ENCODE results near the gene GRK6. TPM values are rescaled to one million over a fixed set of nuclear protein-coding genes. Genes with fewer than 3 reads are reported as not detected.

GRK6 gene
- total RNA-seq, 2 donors from 2014 or later, result 38.0 to 64.4 TPM

DNA sequence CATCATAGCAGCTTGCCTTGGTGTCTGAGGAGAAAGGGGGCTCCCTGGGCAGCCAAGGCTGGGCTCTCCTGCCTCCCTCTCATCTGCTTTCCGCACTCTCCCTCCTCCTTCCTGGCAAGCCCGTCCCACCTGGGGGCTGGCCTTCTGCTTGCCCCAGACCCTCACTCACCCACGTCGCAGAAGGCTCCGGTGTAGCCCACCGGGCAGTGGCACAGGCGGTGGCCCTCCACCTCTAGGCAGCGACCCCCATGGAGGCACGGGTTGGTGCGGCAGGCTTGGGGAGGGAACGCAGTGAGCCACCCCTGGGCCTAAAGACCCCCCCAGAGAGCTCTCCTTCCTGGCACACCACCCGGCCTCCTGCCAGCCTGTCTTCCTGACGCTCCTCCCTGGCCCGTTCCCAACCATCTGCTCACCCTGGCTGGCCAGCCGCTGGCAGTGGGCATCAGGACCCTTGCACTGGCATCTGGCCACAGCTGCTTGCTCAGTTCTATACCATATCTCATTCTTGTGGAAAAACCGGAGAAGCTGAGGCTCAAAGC lies 21.8 kb upstream of the GRK6 start:
- Histone ChIP-seq H3K4me3 (peak overlapping the region; percentile 69), H3K27me3 (peaks cover 10% of the 10 kb centered on the region), H3K9ac (ENCODE audit: low read depth in 2 of 2, low read length in 2 of 2) (peak overlapping the region; percentile 78 to 82), H3K27ac (peak overlapping the region; percentile 46), H3K4me1 (peaks cover 29% of the 10 kb centered on the region), H3K36me3 (no peaks in the 10 kb centered on the region), H3K9me3 (no peaks in the 10 kb centered on the region)
- DNase-seq, result no peak
- intact Hi-C loops (cut with DNase I), result loop anchor here (5.0 kb wide), 1 partner anchor 93 kb away; the partner anchor contains the start of gene PDLIM7
- TF ChIP-seq, protein P1, sequence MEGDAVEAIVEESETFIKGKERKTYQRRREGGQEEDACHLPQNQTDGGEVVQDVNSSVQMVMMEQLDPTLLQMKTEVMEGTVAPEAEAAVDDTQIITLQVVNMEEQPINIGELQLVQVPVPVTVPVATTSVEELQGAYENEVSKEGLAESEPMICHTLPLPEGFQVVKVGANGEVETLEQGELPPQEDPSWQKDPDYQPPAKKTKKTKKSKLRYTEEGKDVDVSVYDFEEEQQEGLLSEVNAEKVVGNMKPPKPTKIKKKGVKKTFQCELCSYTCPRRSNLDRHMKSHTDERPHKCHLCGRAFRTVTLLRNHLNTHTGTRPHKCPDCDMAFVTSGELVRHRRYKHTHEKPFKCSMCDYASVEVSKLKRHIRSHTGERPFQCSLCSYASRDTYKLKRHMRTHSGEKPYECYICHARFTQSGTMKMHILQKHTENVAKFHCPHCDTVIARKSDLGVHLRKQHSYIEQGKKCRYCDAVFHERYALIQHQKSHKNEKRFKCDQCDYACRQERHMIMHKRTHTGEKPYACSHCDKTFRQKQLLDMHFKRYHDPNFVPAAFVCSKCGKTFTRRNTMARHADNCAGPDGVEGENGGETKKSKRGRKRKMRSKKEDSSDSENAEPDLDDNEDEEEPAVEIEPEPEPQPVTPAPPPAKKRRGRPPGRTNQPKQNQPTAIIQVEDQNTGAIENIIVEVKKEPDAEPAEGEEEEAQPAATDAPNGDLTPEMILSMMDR (IDR thresholded peaks at IDR 0.05), result no peak

DNA sequence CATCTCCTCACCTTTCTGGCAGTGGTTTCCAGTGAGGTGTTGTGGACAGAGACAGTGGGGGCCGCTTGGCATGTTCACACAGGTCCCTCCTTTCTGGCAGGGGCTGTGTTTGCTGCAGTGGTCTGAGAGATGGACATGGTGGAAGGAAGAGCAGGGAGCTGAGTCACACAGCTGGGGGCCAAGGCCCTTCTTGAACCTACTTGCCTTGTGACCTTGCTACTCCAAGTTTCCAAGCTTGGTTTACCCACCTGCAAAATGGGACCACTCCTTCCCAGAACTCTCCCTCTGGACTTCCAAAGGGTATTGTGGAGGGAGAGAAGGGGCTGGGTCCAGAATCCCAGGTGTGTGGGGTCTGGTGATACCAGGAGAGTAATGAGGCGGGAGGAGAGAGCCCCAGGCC lies 21.2 kb upstream of the GRK6 start:
- H3K27ac ChIP-seq, result no peak overlapping the region

DNA sequence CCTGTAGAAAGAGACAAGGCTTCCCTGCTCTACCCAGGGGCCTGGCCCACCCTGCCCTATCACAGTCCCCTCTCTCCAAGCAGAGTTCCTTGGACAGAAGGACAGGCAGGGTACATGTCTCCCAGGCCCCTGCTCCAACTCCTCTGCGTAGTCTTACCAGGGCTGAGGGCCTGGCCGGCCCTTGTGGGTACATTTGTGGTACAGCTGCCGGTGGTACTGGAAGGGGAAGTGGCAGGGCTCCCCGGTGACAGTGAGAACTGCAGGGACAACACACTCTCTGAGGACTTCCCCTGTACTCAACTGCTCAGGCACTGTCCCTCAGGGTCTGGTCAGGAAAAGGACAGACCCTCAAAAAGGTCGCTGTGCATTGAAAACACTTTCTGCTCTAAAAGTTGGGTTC lies 20.7 kb upstream of the GRK6 start:
- H3K9ac ChIP-seq (ENCODE audit: low read depth in 2 of 2, low read length in 2 of 2), result no peak overlapping the region
- intact Hi-C loops (cut with DNase I), result loop anchor here (5.0 kb wide), 1 partner anchor 91 kb away; the partner anchor contains the start of gene PDLIM7
- no peak for DNase-seq
- H3K36me3 ChIP-seq, result no peaks in the 10 kb centered on the region
- H3K27ac ChIP-seq, result no peak overlapping the region
- H3K4me3 ChIP-seq, result no peak overlapping the region
- no peaks in the 10 kb centered on the region for H3K9me3 ChIP-seq
- TF ChIP-seq, protein P1 (IDR thresholded peaks at IDR 0.05), result no peak
- H3K27me3 ChIP-seq, result peaks cover 5% of the 10 kb centered on the region
- peaks cover 23% of the 10 kb centered on the region for H3K4me1 ChIP-seq

More for the DNA sequence above, 21.2 kb upstream of the GRK6 start:
- Histone ChIP-seq H3K36me3 (no peaks in the 10 kb centered on the region), H3K9ac (ENCODE audit: low read depth in 2 of 2, low read length in 2 of 2) (peak overlapping the region; percentile 78 to 82), H3K27me3 (peaks cover 9% of the 10 kb centered on the region), H3K4me1 (peaks cover 26% of the 10 kb centered on the region), H3K4me3 (no peak overlapping the region), H3K9me3 (no peaks in the 10 kb centered on the region)
- TF ChIP-seq, protein P1 (IDR thresholded peaks at IDR 0.05), result no peak
- intact Hi-C loops (cut with DNase I), result loop anchor here (5.0 kb wide), 1 partner anchor 92 kb away; the partner anchor contains the start of gene PDLIM7
- no peak for DNase-seq

DNA sequence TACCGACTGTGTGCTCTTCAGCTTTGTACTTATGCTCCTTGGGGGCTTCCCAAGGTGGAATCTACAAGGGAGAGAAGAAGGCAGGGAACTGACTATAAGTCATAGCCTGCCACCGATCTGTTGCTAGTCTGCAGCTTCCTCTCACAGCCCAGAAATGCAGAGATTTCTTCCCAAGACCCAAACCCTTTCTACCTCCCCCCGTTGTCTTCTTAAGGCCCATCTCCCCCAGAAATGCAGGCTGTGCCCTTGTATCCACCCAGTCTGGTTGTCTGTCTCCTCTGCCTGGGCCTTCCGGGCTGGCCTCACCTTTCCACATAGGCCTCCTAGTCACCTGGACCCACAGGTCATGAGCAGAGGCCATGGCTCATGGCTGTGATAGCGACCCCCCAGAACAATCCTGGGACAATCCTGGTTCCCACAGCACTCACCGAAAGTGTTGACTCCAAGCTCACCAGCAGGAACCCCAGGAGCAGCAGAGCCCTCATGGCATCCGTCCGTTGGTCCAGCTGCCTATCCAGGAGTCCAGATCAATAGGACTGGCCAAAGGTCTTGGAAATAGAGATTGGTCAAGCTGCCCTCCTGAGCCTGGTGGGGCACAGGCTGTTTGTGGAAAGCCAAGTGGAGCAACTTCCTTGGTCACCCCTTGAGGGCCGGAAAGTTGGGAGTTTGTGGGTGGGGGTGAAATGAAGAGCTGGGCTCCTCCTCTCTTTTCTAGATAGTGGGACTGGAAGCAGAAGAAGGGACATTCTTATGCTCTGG lies 17.3 kb upstream of the GRK6 start, which contains the start of gene F12:
TSS of gene F12 (minus strand) at position 522 of the 759 bp plus-strand sequence. CDS start at position 485, 37 bp downstream.
- no peak within 1 kb of the TSS for H3K9ac ChIP-seq (ENCODE audit: low read depth in 2 of 2, low read length in 2 of 2)
- H3K27me3 ChIP-seq, result no peaks in the 10 kb centered on the region
- DNase-seq, result no peak
- H3K4me3 ChIP-seq, result no peak within 1 kb of the TSS
- TF ChIP-seq, protein P1 (IDR thresholded peaks at IDR 0.05), result no peak
- intact Hi-C loops (cut with DNase I), result loop anchor here (5.0 kb wide), 1 partner anchor 88 kb away; the partner anchor contains the start of gene PDLIM7
- H3K4me1 ChIP-seq, result peaks cover 8% of the 10 kb centered on the region
- H3K36me3 ChIP-seq, result no peaks in the 10 kb centered on the region
- H3K27ac ChIP-seq, result no peak within 1 kb of the TSS
- H3K9me3 ChIP-seq, result no peaks in the 10 kb centered on the region

DNA sequence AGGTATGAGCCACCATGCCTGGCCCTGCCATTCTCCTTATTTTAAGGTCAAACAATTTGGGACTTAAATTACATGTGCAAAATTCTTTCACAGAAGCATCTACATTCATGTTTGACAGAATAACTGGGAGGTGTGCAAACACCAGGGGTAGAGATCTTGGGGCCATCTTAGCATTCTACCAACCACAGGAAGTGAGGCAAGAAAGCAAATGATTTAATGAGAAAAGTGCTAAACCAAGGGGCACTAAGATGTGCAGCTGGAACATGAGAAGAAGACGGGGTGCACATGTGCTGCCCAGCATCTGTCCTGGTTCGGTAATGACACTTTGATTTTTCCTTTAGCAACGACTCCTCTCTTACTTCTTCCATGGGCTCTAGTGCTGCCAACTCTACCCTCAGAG lies 15.9 kb upstream of the GRK6 start:
- no peak for DNase-seq
- no peak overlapping the region for H3K9ac ChIP-seq (ENCODE audit: low read depth in 2 of 2, low read length in 2 of 2)
- intact Hi-C loops (cut with DNase I), result no loop called here
- no peak overlapping the region for H3K27ac ChIP-seq
- H3K36me3 ChIP-seq, result no peaks in the 10 kb centered on the region
- TF ChIP-seq, protein P1 (IDR thresholded peaks at IDR 0.05), result no peak
- H3K27me3 ChIP-seq, result no peaks in the 10 kb centered on the region
- no peak overlapping the region for H3K4me3 ChIP-seq
- no peaks in the 10 kb centered on the region for H3K4me1 ChIP-seq
- no peaks in the 10 kb centered on the region for H3K9me3 ChIP-seq
